IPS-18c (cell line): ENCODE measurements around the gene TTN.
"Not testable (repeated sequence)": the region's sequence is repeated elsewhere in the genome, so short reads cannot be mapped to it uniquely, and the experiment has no call there.

Experiments used
- H3K4me3 ChIP-seq: 2 replicates; pipeline ENCODE4 v1.7.0; 2013; ENCODE audit warnings: low read depth, mild to moderate bottlenecking, low read length, moderate library complexity; ENCODE audit not compliant: insufficient read depth
- H3K9me3 ChIP-seq: one replicate; pipeline ENCODE4 v1.6.1; 2013; ENCODE audit warnings: mild to moderate bottlenecking, low read length, moderate library complexity; ENCODE audit not compliant: control insufficient read depth, insufficient read depth

The TTN gene

DNA sequence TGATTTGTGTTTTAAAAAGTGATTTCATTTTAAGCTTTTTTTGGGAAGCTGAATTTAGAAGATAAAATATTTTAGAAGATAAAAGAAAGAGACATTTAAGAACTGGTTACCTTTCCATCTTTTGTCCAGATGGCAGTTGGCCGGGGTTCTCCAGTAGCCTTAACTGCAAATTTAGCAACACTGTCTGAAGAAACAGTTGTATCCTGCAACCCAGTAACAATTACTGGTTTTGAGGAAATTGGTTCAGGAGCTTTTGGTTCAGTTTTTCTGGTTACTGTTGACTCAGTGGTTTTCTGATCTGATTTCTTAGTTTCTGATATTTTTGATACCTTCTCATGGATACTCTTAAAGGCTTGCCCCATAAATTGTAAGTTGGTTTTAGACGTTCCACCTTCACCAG lies 277.1 kb downstream of the TTN start:
- H3K9me3 ChIP-seq, result no peaks in the 10 kb centered on the region
- no peak overlapping the region for H3K4me3 ChIP-seq

- Histone ChIP-seq H3K9me3 (no peaks in the 10 kb centered on the region), H3K4me3 (no peak overlapping the region)
Observed at GRCh38 chr2:178529194-178529593, 278.0 kb downstream of the TTN start.

GRCh38 chr2:178528647-178529046 lies 278.6 kb downstream of the TTN start:
- H3K9me3 ChIP-seq, result no peaks in the 10 kb centered on the region
- no peak overlapping the region for H3K4me3 ChIP-seq

GRCh38 chr2:178527592-178527991 lies 279.6 kb downstream of the TTN start:
- no peak overlapping the region for H3K4me3 ChIP-seq
- no peaks in the 10 kb centered on the region for H3K9me3 ChIP-seq

DNA sequence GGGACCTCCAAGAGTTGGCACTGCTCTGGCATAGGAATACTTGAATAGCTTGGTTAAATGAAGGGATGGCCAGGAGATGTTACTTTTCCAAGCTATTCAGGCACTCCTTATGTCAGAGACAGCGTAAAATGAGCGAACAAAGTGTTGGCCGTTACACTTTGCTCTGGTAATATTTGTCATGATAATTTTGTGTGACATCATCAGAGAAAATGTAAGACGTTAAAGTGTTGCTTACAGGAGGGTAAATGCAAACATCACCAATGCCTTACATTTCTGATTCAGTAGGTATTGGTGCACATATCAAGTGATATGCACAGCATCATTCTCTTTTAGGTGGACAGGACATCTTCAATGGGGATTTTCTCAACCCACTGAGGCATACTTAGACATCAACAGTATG lies 281.0 kb downstream of the TTN start:
- no peaks in the 10 kb centered on the region for H3K9me3 ChIP-seq

GRCh38 chr2:178525460-178525859 lies 281.8 kb downstream of the TTN start:
- not testable (repeated sequence) for H3K4me3 ChIP-seq

More for the DNA sequence above, 281.0 kb downstream of the TTN start:
- H3K4me3 ChIP-seq, result no peak overlapping the region

DNA sequence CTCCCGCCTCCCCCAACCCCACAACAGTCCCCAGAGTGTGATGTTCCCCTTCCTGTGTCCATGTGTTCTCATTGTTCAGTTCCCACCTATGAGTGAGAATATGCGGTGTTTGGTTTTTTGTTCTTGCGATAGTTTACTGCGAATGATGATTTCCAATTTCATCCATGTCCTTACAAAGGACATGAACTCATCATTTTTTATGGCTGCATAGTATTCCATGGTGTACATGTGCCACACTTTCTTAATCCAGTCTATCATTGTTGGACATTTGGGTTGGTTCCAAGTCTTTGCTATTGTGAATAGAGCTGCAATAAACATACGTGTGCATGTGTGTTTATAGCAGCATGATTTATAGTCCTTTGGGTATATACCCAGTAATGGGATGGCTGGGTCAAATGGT lies 282.2 kb downstream of the TTN start:
- H3K9me3 ChIP-seq, H3K4me3 ChIP-seq: not testable (repeated sequence)

More at GRCh38 chr2:178525460-178525859, 281.8 kb downstream of the TTN start:
- H3K9me3 ChIP-seq, result not testable (repeated sequence)

DNA sequence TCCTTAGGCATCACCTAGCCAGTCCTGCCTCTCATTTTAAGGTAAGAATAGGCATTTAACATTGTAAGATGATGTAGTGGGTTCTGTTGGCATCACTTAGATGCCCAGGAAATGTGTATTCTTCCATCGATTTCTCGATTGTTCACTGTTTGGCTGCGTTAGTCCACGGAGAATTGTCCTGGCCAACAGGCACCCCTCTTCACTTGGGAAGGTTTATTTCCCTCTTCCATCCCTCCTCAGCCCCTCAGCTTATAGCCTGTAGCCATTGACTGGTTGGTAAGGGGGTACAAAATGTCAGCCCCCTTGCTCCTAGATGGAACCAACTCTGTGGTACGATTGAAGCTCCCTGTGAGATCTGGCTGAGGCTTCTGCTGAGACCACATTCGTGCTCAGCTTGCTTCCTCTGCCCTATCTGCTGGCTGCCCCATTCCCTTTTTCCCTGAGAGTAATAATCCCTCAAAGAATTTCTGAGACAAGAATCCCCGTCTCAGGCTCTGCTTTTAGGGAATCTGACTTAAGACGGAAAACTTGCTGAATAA lies 283.6 kb downstream of the TTN start:
- H3K4me3 ChIP-seq, result peak overlapping the region; percentile 88
- no peaks in the 10 kb centered on the region for H3K9me3 ChIP-seq

GRCh38 chr2:178522950-178523595 lies 284.1 kb downstream of the TTN start:
- Histone ChIP-seq H3K9me3 (no peaks in the 10 kb centered on the region), H3K4me3 (peak overlapping the region; percentile 88)

GRCh38 chr2:178521304-178522150 lies 285.7 kb downstream of the TTN start:
- Histone ChIP-seq H3K9me3 (no peaks in the 10 kb centered on the region), H3K4me3 (no peak overlapping the region)

DNA sequence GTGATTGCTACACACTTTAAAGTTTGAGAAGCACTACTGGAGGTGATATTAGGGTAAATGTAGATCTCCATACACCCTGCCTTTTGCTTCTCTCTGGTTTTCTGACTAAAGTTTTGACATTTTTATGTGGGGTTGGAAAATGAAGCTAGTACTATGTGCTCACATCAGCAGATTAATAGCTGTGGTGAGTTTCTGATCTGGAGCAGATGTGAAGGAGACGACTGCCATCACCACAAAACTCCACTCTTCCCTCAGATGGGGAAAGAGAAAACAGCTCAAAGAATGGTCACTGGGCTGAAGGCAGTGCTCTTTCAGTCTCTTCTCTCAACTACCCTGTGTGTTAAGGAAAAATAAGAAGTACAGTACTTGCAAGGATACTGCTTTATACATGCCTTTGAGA lies 289.7 kb downstream of the TTN start:
- Histone ChIP-seq H3K9me3 (no peaks in the 10 kb centered on the region), H3K4me3 (no peak overlapping the region)

DNA sequence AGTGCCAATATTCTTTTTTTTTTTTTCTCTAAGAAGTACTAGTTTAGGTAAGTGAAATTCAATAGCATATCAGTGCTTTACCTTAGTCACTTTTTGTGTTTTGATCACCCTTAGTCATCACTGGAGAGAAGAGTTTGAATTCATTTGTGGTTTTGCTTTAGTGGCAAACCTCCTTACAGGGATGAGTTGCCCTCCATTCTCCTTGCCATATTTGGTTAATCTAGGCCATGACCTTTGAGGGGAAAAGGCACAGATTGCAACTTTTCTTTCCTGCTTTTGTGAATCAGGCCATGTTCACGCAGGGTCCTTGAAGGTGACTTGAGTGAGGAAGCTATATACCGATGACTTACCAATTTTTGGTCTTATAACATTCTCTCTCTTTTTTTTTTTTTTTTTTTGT lies 292.6 kb downstream of the TTN start:
- Histone ChIP-seq H3K9me3 (no peaks in the 10 kb centered on the region), H3K4me3 (no peak overlapping the region)

DNA sequence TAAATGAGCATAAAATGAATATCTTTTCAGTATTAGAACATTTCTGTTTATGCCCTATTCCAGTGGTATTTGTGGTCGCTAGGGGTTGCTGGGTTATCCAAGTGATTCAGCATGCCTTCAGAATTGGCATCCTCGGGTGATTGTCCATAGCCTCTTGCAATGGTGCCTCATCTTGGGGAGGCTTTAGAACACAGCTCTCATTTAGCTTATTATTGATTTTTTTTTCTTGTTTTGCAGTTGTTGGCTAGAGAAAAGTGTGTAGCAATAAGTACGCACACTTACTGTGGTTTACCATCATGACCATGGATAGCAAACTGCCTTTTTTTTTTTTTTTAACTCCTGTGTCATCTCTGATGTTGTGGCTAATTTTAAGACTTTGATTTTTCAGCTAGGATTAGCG lies 293.3 kb downstream of the TTN start:
- H3K4me3 ChIP-seq, result no peak overlapping the region
- H3K9me3 ChIP-seq, result no peaks in the 10 kb centered on the region

- no peaks in the 10 kb centered on the region for H3K9me3 ChIP-seq
Observed at GRCh38 chr2:178512484-178512883, 294.7 kb downstream of the TTN start.

GRCh38 chr2:178510384-178510783 lies 296.8 kb downstream of the TTN start:
- Histone ChIP-seq H3K4me3 (no peak overlapping the region), H3K9me3 (no peaks in the 10 kb centered on the region)

More at GRCh38 chr2:178512484-178512883, 294.7 kb downstream of the TTN start:
- H3K4me3 ChIP-seq, result no peak overlapping the region

- H3K4me3 ChIP-seq, result no peak overlapping the region
- H3K9me3 ChIP-seq, result no peaks in the 10 kb centered on the region
Observed at GRCh38 chr2:178508646-178509045, 298.6 kb downstream of the TTN start.

- Histone ChIP-seq H3K9me3 (no peaks in the 10 kb centered on the region), H3K4me3 (no peak overlapping the region)
Observed at GRCh38 chr2:178506949-178507348, 300.3 kb downstream of the TTN start.

DNA sequence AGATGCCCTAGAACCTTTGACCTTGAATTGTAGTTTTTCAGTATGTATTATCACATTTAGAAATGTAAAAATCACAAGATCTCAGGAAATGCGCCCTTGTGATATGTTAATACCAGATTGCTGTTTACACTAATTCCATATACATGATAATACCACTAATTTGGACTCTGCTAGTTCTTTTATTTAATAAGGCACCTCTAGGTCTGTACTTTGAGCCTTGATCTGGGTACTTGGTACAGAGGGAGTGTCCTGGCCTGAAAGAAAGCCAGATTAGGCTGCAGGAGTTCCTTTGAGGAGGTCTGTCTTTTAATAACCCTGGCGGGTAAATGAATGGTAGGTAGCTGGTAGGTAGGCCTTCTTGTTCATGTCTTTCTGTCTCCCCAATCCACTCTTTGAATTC lies 300.7 kb downstream of the TTN start:
- Histone ChIP-seq H3K4me3 (no peak overlapping the region), H3K9me3 (no peaks in the 10 kb centered on the region)
